ENCODE data around the gene LPO.

The LPO gene

GRCh38 chr17:58277802-58278595, 39.6 kb downstream of the LPO start:
- DNase-seq (ENCODE audit: low spot score): no peak

- DNase-seq (ENCODE audit: low spot score): no peak
Measured at GRCh38 chr17:58278661-58279015, 40.3 kb downstream of the LPO start.

GRCh38 chr17:58279016-58279711, 40.8 kb downstream of the LPO start:
- DNase-seq (ENCODE audit: low spot score): peak; percentile 60

DNA sequence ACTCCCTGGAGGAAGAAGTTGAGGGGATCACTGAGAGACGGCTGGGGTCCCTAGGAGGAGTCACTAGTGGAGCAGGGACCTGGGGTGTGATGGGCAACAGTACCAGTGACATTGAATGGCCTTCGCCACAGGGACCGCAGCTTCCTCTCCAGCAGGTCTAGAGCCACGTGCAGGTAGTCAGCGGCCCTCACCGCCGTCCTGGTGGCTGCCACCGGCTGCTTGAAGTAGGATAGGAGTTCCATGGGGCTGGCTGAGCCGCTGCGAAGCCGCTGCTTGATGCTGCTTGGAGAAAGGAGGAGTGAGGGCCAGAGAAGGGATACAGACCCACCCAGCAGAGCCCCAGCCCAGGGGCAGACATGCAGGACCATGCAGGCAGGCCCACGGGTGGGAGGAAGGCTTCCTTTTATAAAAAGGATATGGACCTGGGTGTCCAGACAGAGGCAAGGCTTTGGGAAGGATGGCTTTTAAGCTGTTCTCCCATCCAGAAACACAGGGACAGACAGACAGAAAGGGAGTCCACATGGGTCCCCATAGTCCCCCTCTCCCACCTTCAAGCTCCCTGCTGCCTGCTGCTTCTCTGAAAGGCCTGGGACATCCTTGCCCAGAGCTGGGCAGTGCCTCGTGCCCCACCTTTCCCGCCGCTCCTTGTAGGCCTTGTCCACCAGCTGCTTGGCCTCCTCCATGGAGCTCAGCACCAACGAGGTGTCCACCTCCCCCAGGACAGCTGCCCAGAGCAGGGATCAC, 41.5 kb downstream of the LPO start:
- no peak for DNase-seq (ENCODE audit: low spot score)

- no peak for DNase-seq (ENCODE audit: low spot score)
Measured at GRCh38 chr17:58280480-58281217, 42.3 kb downstream of the LPO start, which contains the start of gene MPO. Gene MPO (minus strand): TSS chr17:58280935. CDS start chr17:58280758, 177 bp downstream.

DNA sequence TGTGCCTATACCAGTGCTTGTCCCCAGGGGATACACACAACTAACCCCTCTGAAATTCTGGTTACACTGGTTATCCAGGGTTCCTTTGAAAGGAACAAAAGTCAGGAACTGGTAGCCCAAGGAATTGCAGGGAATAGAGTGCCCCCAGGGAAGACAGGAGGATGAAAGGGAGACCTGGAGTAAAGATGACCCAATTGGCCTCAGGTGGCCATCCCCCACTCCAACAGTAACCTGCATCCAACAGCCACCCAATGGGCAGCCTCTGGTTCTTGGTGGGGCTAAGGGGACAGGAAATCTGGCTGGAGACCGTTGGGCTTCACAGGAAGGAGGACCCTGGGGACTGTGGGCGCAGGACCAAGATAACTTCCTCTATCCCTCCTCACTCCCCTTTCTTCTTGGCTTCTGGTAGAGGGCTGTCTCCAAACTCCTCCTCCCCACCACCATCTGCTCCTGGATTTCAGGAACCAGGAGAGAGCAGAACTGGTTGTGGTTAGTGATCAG, 43.2 kb downstream of the LPO start:
- no peak for DNase-seq (ENCODE audit: low spot score)

GRCh38 chr17:58282442-58282841, 44.1 kb downstream of the LPO start:
- DNase-seq (ENCODE audit: low spot score): no peak

GRCh38 chr17:58283674-58284612, 45.6 kb downstream of the LPO start:
- no peak for DNase-seq (ENCODE audit: low spot score)

DNA sequence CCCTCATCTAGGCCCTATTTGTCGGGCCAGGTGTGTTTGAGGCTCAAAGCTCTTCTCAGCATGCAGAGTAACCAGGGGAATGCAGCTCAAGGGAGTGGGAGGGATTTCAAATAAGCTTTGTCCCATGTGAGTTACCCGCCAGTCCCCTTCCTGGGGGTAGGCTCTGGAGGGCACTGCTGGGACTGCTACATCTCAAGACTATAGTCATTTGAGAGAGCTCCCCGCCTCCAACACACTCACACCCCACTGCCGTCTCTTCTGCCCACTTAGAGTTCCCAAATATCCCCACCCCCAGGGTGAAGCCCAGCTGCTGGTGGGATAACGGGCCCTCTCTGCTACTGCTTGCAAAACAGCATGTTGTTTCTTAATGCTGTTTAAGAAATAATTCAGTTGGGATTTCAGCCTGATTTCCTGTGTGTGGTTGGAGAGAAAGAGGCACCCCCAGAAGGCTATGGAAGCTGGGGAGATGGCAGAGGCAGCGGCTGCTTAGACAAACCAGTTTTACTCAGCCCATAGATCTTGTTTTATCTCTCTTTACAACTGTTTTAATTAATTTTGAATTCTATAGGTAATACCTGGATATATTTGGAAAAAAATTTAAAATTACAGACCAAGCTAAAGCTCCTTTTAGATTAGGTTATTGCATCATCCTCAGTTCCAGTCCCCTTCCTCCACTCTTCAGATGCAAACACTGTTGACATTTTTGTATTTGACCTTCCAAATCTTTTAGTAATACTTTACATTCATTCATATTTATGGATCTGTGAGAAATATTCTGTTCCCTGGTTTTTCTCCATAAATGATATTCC, 46.4 kb downstream of the LPO start:
- DNase-seq (ENCODE audit: low spot score): no peak

DNA sequence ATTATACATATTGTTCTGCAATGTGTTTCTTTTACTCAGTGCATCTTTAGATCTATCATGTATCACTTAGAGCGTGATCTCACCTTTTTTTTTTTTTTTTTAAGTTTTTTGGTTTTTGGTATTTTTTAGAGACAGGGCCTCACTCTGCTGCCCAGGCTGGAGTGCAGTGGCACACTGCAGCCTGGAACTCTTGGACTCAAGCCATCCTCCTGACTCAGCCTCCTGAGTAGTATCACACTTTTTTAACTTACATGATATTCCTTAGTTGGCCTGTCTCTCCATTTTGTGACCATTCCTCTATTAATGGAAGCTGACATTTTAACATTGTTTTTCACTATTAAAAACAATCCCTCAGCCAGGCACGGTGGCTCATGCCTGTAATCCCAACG, 47.0 kb downstream of the LPO start:
- DNase-seq (ENCODE audit: low spot score): no peak

GRCh38 chr17:58289869-58290268, 51.5 kb downstream of the LPO start:
- DNase-seq (ENCODE audit: low spot score): no peak

- no peak for DNase-seq (ENCODE audit: low spot score)
Measured at GRCh38 chr17:58291246-58291645, 52.9 kb downstream of the LPO start.

DNA sequence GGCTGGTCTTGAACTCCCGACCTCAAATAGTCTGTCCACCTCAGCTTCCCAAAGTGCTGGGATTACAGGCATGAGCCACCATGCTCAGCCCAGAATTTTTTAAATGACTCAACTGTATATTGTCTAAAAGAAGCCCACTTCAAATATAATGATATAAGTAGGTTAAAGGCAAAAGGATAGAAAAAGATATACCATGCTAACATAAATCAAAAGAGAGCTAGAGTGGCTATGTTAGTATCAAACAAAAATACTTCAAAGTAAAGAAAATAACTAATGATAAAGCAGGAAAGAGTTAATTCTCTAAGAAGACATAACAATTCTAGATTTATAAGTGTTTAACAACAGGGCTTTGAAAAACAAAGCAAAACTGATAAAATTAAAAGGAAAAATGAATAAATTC, 55.6 kb downstream of the LPO start:
- no peak for DNase-seq (ENCODE audit: low spot score)

DNA sequence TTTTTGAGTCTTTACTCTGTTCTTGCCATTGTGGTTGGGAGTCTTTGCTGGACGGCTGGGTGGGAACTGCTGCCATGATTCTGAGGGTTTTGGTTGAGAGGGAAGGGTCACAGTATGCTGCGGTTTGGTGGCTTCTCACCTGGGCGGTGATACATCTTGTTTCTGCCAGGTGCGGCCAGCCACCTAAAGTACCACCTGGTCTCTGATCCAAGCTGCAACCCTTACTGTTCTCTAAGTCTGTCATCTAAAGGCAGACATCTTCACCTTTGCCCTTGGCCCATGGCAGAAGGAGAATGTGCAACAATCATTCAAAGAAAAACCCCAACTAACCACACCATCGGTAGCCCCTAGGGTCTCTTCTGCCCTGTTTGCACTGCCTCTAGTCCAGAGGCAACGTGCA, 62.0 kb downstream of the LPO start:
- DNase-seq (ENCODE audit: low spot score): no peak

- DNase-seq (ENCODE audit: low spot score): no peak
Measured at GRCh38 chr17:58301504-58302150, 63.2 kb downstream of the LPO start.

DNA sequence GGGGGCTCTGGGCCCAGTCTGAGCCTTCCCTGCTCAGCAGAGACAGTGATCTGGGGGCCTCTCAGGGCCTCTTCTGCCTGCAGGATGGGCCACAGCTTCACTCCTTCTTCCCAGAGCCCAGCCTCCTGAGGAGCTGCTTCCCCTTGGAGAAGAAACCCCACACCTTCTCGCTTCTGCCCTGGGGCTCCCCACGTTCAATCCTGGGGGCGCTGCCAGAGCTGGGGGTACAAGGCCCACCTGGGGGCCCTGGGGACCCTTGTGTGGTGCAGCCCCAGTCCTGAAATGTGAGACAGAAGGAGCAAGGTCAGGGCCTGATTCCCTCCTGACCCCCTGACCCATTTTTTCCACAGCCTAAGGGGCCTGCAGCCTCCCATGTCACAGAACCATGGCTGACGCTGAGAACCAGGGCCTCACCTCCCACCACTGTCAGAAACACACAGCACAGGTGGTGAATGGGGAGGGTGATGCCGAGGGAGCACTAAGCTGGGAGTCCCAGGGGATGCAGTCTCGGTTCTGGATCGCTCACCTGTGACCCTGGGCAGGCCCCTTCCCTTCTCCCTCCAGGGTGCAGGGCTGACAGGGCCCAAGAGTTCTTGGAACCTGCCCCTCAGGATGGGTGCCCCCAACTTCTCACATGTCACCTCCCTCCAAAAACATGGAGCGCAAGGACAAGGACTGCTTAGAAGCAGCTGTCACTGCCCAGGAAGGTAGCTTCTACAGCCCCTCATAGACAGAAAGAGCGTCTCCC, 64.0 kb downstream of the LPO start:
- DNase-seq (ENCODE audit: low spot score): no peak

DNA sequence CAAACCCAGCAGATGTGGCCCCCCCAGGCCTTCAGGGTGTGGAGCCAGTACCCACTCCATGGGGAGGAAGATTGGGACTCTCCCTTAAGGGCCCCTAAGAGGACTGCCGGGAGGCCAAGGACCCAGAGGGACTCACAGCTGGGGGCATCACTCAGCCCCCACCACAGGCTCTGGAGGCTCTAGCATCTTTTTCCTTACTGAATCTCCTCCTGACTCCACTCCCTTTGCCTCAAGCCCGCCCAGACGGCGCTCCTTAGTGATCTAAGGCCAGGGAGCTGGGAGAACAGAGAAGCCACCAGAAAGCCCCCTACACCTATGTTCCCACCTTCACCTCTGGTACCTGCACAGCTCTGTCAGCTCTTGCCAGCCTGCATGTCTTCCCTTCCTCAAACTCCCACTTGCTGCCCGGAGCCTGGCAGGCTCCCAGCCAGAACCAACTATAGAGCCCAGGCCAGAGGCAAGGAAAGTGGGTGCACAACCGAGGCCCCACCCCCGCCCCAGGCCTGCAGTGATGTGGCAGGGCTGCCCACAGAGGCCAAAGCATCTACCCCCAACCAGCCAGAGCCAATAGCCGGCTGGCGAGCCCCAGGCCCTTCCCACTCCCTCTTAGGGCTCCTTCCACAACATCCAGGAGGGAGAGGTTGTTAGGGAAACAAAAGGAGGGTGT, 64.7 kb downstream of the LPO start:
- no peak for DNase-seq (ENCODE audit: low spot score)
